Measurements from ENCODE around the gene ASCL4. TPM values are rescaled to one million over a fixed set of nuclear protein-coding genes. Genes with fewer than 3 reads are reported as not detected.

The ASCL4 gene
- total and polyA plus RNA-seq, 9 of the 15 experiments (the other 6 are each of a cell fraction or from before 2014, with no cell fraction given) = not detected

GRCh38 chr12:107794451-107794850, 19.9 kb downstream of the ASCL4 start:
- intact Hi-C loops (cut with micrococcal nuclease) = no loop called here
- Histone ChIP-seq H3K9me3 (replicated peaks; ENCODE audit: control insufficient read depth, insufficient read depth, low read depth, low read length) (no peaks in the 10 kb centered on the region), H3K9ac (ENCODE audit: insufficient read depth in 1 of 2, low read depth in 2 of 2, low read length in 2 of 2) (no peak overlapping the region), H3K4me3 (no peak overlapping the region), H3K79me2 (ENCODE audit: control insufficient read depth, insufficient read depth, low read length) (no peaks in the 10 kb centered on the region), H3K27me3 (ENCODE audit: control insufficient read depth in 2 of 2, insufficient read depth in 2 of 2, low read length in 2 of 2) (peaks cover 0 to 7% of the 10 kb centered on the region in 2 experiments), H2AFZ (ENCODE audit: low read depth, low read length) (no peak overlapping the region), H3K4me1 (replicated peaks in 1 of 2; ENCODE audit: control insufficient read depth in 2 of 2, insufficient read depth in 2 of 2, low read length in 2 of 2) (no peaks in the 10 kb centered on the region), H3K27ac (ENCODE audit: extremely low read depth, low read depth, low read length) (no peak overlapping the region), H3K4me2 (ENCODE audit: insufficient read depth, low read length) (no peak overlapping the region), H3K9me1 (ENCODE audit: control insufficient read depth, insufficient read depth, low read length) (no peaks in the 10 kb centered on the region), H3K36me3 (ENCODE audit: control insufficient read depth, insufficient read depth, low read length) (no peaks in the 10 kb centered on the region), H4K20me1 (replicated peaks; ENCODE audit: control insufficient read depth, insufficient read depth, low read length) (no peaks in the 10 kb centered on the region)
- in situ Hi-C loops (cut with MboI) = no loop called here
- no TSS peak for BruUV-seq (replicated peaks)
- 0% methylated on average over 3 of the region's 3 CpGs for WGBS (ENCODE audit: insufficient coverage, low coverage, missing lambda C conversion rate)
- no peak for TF ChIP-seq ZNF184 (CRISPR knock-in tag; IDR thresholded peaks at IDR 0.05)
- TF ChIP-seq, protein P1, sequence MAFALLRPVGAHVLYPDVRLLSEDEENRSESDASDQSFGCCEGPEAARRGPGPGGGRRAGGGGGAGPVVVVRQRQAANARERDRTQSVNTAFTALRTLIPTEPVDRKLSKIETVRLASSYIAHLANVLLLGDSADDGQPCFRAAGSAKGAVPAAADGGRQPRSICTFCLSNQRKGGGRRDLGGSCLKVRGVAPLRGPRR (CRISPR knock-in tag; IDR thresholded peaks at IDR 0.05) = no peak
- TF ChIP-seq KDM4B (IDR thresholded peaks at IDR 0.05; ENCODE audit: borderline replicate concordance in 2 of 2, low read depth in 1 of 2) = no peak
- TF ChIP-seq HDAC8 (tag; IDR thresholded peaks at IDR 0.05) = no peak
- TF ChIP-seq, protein P2, sequence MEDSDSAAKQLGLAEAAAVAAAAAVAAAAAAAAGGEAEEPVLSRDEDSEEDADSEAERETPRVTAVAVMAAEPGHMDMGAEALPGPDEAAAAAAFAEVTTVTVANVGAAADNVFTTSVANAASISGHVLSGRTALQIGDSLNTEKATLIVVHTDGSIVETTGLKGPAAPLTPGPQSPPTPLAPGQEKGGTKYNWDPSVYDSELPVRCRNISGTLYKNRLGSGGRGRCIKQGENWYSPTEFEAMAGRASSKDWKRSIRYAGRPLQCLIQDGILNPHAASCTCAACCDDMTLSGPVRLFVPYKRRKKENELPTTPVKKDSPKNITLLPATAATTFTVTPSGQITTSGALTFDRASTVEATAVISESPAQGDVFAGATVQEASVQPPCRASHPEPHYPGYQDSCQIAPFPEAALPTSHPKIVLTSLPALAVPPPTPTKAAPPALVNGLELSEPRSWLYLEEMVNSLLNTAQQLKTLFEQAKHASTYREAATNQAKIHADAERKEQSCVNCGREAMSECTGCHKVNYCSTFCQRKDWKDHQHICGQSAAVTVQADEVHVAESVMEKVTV (CRISPR knock-in tag; IDR thresholded peaks at IDR 0.05) = no peak
- TF ChIP-seq ZNF274 (IDR thresholded peaks at IDR 0.05; ENCODE audit: borderline replicate concordance, low read depth, low read length) = no peak
- ChIA-PET POLR2A (interaction anchor here (0.7 kb wide), 1 partner anchor 160 kb away, joined by 3 read pairs; no protein-coding TSS in a partner anchor), CTCF (ENCODE audit: low intra/inter-chr PET ratio) (no interaction called here)
- no peak for FAIRE-seq
- no peak for ATAC-seq
- DNase-seq (ENCODE audit: extremely low read depth in 1 of 4, low spot score in 3 of 4) = no peak

All from K562 (cell line).